ENCODE results near the gene RRAGA. TPM values are rescaled to one million over a fixed set of nuclear protein-coding genes. Genes with fewer than 3 reads are reported as not detected.
"Not testable (repeated sequence)": the region's sequence is repeated elsewhere in the genome, so short reads cannot be mapped to it uniquely, and the experiment has no call there.

The RRAGA gene
- total and polyA plus RNA-seq, 11 donors: 47.1 to 107 (median 83.6) TPM

GRCh38 chr9:19018201-19018600 is 31.0 kb upstream of the RRAGA start:
- Histone ChIP-seq H3K36me3 (no peaks in the 10 kb centered on the region), H3K27ac (no peak overlapping the region), H3K4me3 (no peak overlapping the region), H3K27me3 (no peaks in the 10 kb centered on the region), H3K9me3 (no peaks in the 10 kb centered on the region), H3K4me1 (peaks cover 0 to 2% (median 0%) of the 10 kb centered on the region in 12 donors)
- DNase-seq (no peak), ATAC-seq (no peak)
- intact Hi-C loops (cut with DNase I): loop anchor here in 4 of 10 donors (10.0 kb wide), 3 partner anchors 513 to 583 kb away; no protein-coding TSS in a partner anchor
- no peak for TF ChIP-seq POLR2A (IDR thresholded peaks at IDR 0.05)
- no peak for TF ChIP-seq CTCF (IDR thresholded peaks at IDR 0.05)
- WGBS, 4 donors: 59 to 76% (median 67%) methylated on average over 4 of the region's 4 CpGs

- H3K27ac ChIP-seq: no peak overlapping the region
- ATAC-seq (no peak), DNase-seq (no peak)
- H3K9me3 ChIP-seq: no peaks in the 10 kb centered on the region
- no peak overlapping the region for H3K4me3 ChIP-seq
- H3K4me1 ChIP-seq: no peaks in the 10 kb centered on the region
- no peaks in the 10 kb centered on the region for H3K36me3 ChIP-seq
- no peak for TF ChIP-seq CTCF (IDR thresholded peaks at IDR 0.05)
- TF ChIP-seq POLR2A (IDR thresholded peaks at IDR 0.05): no peak
- intact Hi-C loops (cut with DNase I): loop anchor here in 6 of 10 donors (10.0 kb wide), 5 partner anchors 156 to 1206 kb away; no protein-coding TSS in a partner anchor
- no peaks in the 10 kb centered on the region for H3K27me3 ChIP-seq
- WGBS, 4 donors: 84 to 92% (median 85%) methylated on average over 3 of the region's 3 CpGs
These were observed 28.3 kb upstream of the RRAGA start for GRCh38 chr9:19020886-19021455.

- not testable (repeated sequence) for H3K4me3 ChIP-seq, DNase-seq, H3K9me3 ChIP-seq, ATAC-seq, H3K36me3 ChIP-seq, H3K27ac ChIP-seq, H3K27me3 ChIP-seq, H3K4me1 ChIP-seq
- intact Hi-C loops (cut with DNase I): loop anchor here in 6 of 10 donors (10.0 kb wide), 5 partner anchors 157 to 1207 kb away; no protein-coding TSS in a partner anchor
- 95 to 98% (median 96%) methylated on average over 2 of the region's 2 CpGs for WGBS, 4 donors
These were observed 27.6 kb upstream of the RRAGA start for GRCh38 chr9:19021649-19022048.

- DNase-seq: no peak
- TF ChIP-seq CTCF (IDR thresholded peaks at IDR 0.05) (no peak), POLR2A (IDR thresholded peaks at IDR 0.05) (no peak)
- Histone ChIP-seq H3K4me3 (no peak overlapping the region), H3K27ac (no peak overlapping the region), H3K4me1 (no peaks in the 10 kb centered on the region), H3K27me3 (no peaks in the 10 kb centered on the region), H3K36me3 (no peaks in the 10 kb centered on the region), H3K9me3 (no peaks in the 10 kb centered on the region)
- intact Hi-C loops (cut with DNase I): loop anchor here in 6 of 10 donors (10.0 kb wide), 5 partner anchors 157 to 1207 kb away; no protein-coding TSS in a partner anchor
- no peak for ATAC-seq
- 93 to 100% (median 97%) methylated on average over 2 of the region's 2 CpGs for WGBS, 4 donors
These were observed 27.0 kb upstream of the RRAGA start for GRCh38 chr9:19022206-19022605.

GRCh38 chr9:19023078-19023477 is 26.1 kb upstream of the RRAGA start:
- Histone ChIP-seq H3K4me3 (no peak overlapping the region), H3K4me1 (no peaks in the 10 kb centered on the region), H3K27me3 (no peaks in the 10 kb centered on the region), H3K36me3 (no peaks in the 10 kb centered on the region), H3K27ac (no peak overlapping the region), H3K9me3 (no peaks in the 10 kb centered on the region)
- ATAC-seq: no peak
- intact Hi-C loops (cut with DNase I): loop anchor here in 6 of 10 donors (10.0 kb wide), 5 partner anchors 158 to 1208 kb away; no protein-coding TSS in a partner anchor
- no peak for TF ChIP-seq POLR2A (IDR thresholded peaks at IDR 0.05)
- no peak for TF ChIP-seq CTCF (IDR thresholded peaks at IDR 0.05)
- DNase-seq: no peak
- WGBS, 4 donors: 84 to 89% (median 88%) methylated on average over 5 of the region's 5 CpGs

Data from heart left ventricle (tissue), 16 donors.